Measurements from ENCODE around the gene THAP8.

Gene THAP8

GRCh38 chr19:36054733-36055686, 925 bp upstream of the THAP8 start, which contains the start of gene WDR62 (continued):
- no peak; the same call in none of the 2 replicates for TF ChIP-seq ZBTB10 (tag by site-specific recombination; IDR thresholded peaks at IDR 0.05)
- TF ChIP-seq, protein P1, sequence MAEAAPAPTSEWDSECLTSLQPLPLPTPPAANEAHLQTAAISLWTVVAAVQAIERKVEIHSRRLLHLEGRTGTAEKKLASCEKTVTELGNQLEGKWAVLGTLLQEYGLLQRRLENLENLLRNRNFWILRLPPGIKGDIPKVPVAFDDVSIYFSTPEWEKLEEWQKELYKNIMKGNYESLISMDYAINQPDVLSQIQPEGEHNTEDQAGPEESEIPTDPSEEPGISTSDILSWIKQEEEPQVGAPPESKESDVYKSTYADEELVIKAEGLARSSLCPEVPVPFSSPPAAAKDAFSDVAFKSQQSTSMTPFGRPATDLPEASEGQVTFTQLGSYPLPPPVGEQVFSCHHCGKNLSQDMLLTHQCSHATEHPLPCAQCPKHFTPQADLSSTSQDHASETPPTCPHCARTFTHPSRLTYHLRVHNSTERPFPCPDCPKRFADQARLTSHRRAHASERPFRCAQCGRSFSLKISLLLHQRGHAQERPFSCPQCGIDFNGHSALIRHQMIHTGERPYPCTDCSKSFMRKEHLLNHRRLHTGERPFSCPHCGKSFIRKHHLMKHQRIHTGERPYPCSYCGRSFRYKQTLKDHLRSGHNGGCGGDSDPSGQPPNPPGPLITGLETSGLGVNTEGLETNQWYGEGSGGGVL (tag by site-specific recombination; IDR thresholded peaks at IDR 0.05): peak; percentile 74
- no peak; the same call in 1 of the 2 replicates for TF ChIP-seq ZNF324 (tag by site-specific recombination; IDR thresholded peaks at IDR 0.05)
- TF ChIP-seq, protein P2, sequence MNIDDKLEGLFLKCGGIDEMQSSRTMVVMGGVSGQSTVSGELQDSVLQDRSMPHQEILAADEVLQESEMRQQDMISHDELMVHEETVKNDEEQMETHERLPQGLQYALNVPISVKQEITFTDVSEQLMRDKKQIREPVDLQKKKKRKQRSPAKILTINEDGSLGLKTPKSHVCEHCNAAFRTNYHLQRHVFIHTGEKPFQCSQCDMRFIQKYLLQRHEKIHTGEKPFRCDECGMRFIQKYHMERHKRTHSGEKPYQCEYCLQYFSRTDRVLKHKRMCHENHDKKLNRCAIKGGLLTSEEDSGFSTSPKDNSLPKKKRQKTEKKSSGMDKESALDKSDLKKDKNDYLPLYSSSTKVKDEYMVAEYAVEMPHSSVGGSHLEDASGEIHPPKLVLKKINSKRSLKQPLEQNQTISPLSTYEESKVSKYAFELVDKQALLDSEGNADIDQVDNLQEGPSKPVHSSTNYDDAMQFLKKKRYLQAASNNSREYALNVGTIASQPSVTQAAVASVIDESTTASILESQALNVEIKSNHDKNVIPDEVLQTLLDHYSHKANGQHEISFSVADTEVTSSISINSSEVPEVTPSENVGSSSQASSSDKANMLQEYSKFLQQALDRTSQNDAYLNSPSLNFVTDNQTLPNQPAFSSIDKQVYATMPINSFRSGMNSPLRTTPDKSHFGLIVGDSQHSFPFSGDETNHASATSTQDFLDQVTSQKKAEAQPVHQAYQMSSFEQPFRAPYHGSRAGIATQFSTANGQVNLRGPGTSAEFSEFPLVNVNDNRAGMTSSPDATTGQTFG (tag by site-specific recombination; IDR thresholded peaks at IDR 0.05; ENCODE audit: borderline replicate concordance): peak; percentile 58; the same call in 1 of the 2 replicates
- TF ChIP-seq ZFP3 (tag by site-specific recombination; IDR thresholded peaks at IDR 0.05; ENCODE audit: low read depth): 0 out of 2 replicates have a peak, but pooled peaks have one; percentile 16
- TF ChIP-seq, protein P3, sequence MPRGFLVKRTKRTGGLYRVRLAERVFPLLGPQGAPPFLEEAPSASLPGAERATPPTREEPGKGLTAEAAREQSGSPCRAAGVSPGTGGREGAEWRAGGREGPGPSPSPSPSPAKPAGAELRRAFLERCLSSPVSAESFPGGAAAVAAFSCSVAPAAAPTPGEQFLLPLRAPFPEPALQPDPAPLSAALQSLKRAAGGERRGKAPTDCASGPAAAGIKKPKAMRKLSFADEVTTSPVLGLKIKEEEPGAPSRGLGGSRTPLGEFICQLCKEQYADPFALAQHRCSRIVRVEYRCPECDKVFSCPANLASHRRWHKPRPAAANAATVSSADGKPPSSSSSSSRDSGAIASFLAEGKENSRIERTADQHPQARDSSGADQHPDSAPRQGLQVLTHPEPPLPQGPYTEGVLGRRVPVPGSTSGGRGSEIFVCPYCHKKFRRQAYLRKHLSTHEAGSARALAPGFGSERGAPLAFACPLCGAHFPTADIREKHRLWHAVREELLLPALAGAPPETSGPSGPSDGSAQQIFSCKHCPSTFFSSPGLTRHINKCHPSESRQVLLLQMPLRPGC (tag by site-specific recombination; IDR thresholded peaks at IDR 0.05): peak; percentile 86; the same call in 1 of the 2 replicates
- no peak for TF ChIP-seq ZNF544 (tag by site-specific recombination; IDR thresholded peaks at IDR 0.05)
- peak; percentile 66 for TF ChIP-seq SP3 (tag by site-specific recombination; IDR thresholded peaks at IDR 0.05)
- peak; percentile 82 for TF ChIP-seq ZNF146 (tag by site-specific recombination; IDR thresholded peaks at IDR 0.05)
- no peak for TF ChIP-seq ZNF169 (tag by site-specific recombination; IDR thresholded peaks at IDR 0.05)
- TF ChIP-seq, protein P4, sequence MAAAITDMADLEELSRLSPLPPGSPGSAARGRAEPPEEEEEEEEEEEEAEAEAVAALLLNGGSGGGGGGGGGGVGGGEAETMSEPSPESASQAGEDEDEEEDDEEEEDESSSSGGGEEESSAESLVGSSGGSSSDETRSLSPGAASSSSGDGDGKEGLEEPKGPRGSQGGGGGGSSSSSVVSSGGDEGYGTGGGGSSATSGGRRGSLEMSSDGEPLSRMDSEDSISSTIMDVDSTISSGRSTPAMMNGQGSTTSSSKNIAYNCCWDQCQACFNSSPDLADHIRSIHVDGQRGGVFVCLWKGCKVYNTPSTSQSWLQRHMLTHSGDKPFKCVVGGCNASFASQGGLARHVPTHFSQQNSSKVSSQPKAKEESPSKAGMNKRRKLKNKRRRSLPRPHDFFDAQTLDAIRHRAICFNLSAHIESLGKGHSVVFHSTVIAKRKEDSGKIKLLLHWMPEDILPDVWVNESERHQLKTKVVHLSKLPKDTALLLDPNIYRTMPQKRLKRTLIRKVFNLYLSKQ (tag by site-specific recombination; IDR thresholded peaks at IDR 0.05; ENCODE audit: borderline replicate concordance): no peak
- TF ChIP-seq ZBTB21 (tag by site-specific recombination; IDR thresholded peaks at IDR 0.05): no peak
- peak; percentile 58; the same call in 1 of the 2 replicates for TF ChIP-seq ZXDB (tag by site-specific recombination; IDR thresholded peaks at IDR 0.05)
- no peak for TF ChIP-seq ZBTB44 (tag by site-specific recombination; IDR thresholded peaks at IDR 0.05)
- no peak for TF ChIP-seq ZNF518A (tag by site-specific recombination; conservative IDR thresholded peaks at IDR 0.05; ENCODE audit: low read depth)
- peak; percentile 92 for TF ChIP-seq ZNF335 (tag by site-specific recombination; conservative IDR thresholded peaks at IDR 0.05)
- no peak for TF ChIP-seq ZNF560 (tag by site-specific recombination; IDR thresholded peaks at IDR 0.05; ENCODE audit: borderline replicate concordance)
- no peak for TF ChIP-seq FEZF1 (tag by site-specific recombination; IDR thresholded peaks at IDR 0.05)
- no peak for TF ChIP-seq ZNF214 (tag by site-specific recombination; IDR thresholded peaks at IDR 0.05; ENCODE audit: borderline replicate concordance)
- TF ChIP-seq ZBTB1 (tag by site-specific recombination; IDR thresholded peaks at IDR 0.05): 0 out of 2 replicates have a peak, but pooled peaks have one; percentile 48

Data from HEK293 (cell line).